ENCODE results near the gene C1orf167.

The C1orf167 gene

GRCh38 chr1:11837767-11838348 is 75.9 kb downstream of the C1orf167 start:
- no peak for DNase-seq

- peak; percentile 10 for DNase-seq
Measured at GRCh38 chr1:11838349-11839272, 76.6 kb downstream of the C1orf167 start.

Data from GF-D8 (cell line).